OCI-LY1 (cell line): ENCODE measurements around the gene CCDC68.

Experiments
- H2AFZ ChIP-seq: fragments of 200-600 bp; sonication (generic), shearing (Covaris generic); 2 replicates; pipeline ENCODE4 v1.6.0; 2014; ENCODE audit warnings: antibody characterized with exemption, mild to moderate bottlenecking, low read length
- H3F3A ChIP-seq: fragments of 200-600 bp; sonication (generic), shearing (Covaris generic); 2 replicates; pipeline ENCODE4 v1.6.0; 2014; ENCODE audit warnings: mild to moderate bottlenecking, antibody characterized with exemption, low read length, moderate library complexity; ENCODE audit not compliant: insufficient read depth
- H3K27ac ChIP-seq: fragments of 200-600 bp; sonication (generic); 2 replicates; pipeline ENCODE4 v1.5.1; 2014; ENCODE audit warnings: low read length, mixed run types, mild to moderate bottlenecking, low read depth; ENCODE audit not compliant: poor library complexity, severe bottlenecking
- H3K27me3 ChIP-seq: fragments of 200-600 bp; sonication (generic); 2 replicates; pipeline ENCODE4 v1.6.0; 2014; ENCODE audit warnings: antibody characterized with exemption, mild to moderate bottlenecking, low read length, moderate library complexity; ENCODE audit not compliant: insufficient read depth
- H3K36me3 ChIP-seq: fragments of 200-600 bp; sonication (generic); 2 replicates; pipeline ENCODE4 v1.6.1; 2014; ENCODE audit warnings: mild to moderate bottlenecking, antibody characterized with exemption, low read length, moderate library complexity, mixed read lengths; ENCODE audit not compliant: insufficient read depth
- H3K4me1 ChIP-seq: fragments of 200-600 bp; sonication (generic); 2 replicates; pipeline ENCODE4 v1.5.1; 2014; ENCODE audit warnings: mild to moderate bottlenecking, low read length, moderate library complexity; ENCODE audit not compliant: insufficient read depth, severe bottlenecking
- H3K4me2 ChIP-seq: fragments of 200-600 bp; sonication (generic), shearing (Covaris generic); 2 replicates; pipeline ENCODE4 v1.6.1; 2014; ENCODE audit warnings: low read length
- H3K4me3 ChIP-seq: fragments of 200-600 bp; sonication (generic); 2 replicates; pipeline ENCODE4 v1.5.1; 2014; ENCODE audit warnings: low read length, low read depth, mild to moderate bottlenecking, mixed read lengths; ENCODE audit not compliant: poor library complexity, severe bottlenecking
- H3K79me2 ChIP-seq: fragments of 200-600 bp; shearing (Covaris generic); 2 replicates; pipeline ENCODE4 v1.6.1; 2016; ENCODE audit warnings: mixed run types, low read length, mixed read lengths; ENCODE audit not compliant: insufficient read depth
- H3K9ac ChIP-seq: fragments of 200-600 bp; sonication (generic), shearing (Covaris generic); 2 replicates; pipeline ENCODE4 v1.6.1; 2014; ENCODE audit warnings: mild to moderate bottlenecking, low read length, mixed read lengths
- H3K9me2 ChIP-seq: fragments of 200-600 bp; sonication (generic), shearing (Covaris generic); 2 replicates; pipeline ENCODE4 v1.6.1; 2014; ENCODE audit warnings: low read depth, mild to moderate bottlenecking, low read length, mixed read lengths
- H3K9me3 ChIP-seq: fragments of 200-600 bp; shearing (Covaris generic); 2 replicates; pipeline ENCODE4 v1.6.1; 2014; ENCODE audit warnings: low read length, mixed read lengths
- H4K20me1 ChIP-seq: fragments of 200-600 bp; sonication (generic), shearing (Covaris generic); 2 replicates; pipeline ENCODE4 v1.6.0; 2016; ENCODE audit warnings: mild to moderate bottlenecking, low read length; ENCODE audit not compliant: insufficient read depth
- EZH2 ChIP-seq: fragments of 200-600 bp; sonication (generic), shearing (Covaris generic); IDR thresholded peaks from 2 replicates; pipeline ENCODE4 v1.8.0; 2017; ENCODE audit warnings: borderline replicate concordance, mixed run types, mild to moderate bottlenecking, antibody characterized with exemption, low read length, moderate library complexity, mixed read lengths
- TF ChIP-seq, protein P1 (sequence below): fragments of 200-600 bp; sonication (generic), shearing (Covaris generic); IDR thresholded peaks from 2 replicates; pipeline ENCODE4 v1.5.1; 2017; ENCODE audit warnings: mild to moderate bottlenecking, antibody characterized with exemption, low read length, moderate library complexity, mixed read lengths

CCDC68 gene

DNA sequence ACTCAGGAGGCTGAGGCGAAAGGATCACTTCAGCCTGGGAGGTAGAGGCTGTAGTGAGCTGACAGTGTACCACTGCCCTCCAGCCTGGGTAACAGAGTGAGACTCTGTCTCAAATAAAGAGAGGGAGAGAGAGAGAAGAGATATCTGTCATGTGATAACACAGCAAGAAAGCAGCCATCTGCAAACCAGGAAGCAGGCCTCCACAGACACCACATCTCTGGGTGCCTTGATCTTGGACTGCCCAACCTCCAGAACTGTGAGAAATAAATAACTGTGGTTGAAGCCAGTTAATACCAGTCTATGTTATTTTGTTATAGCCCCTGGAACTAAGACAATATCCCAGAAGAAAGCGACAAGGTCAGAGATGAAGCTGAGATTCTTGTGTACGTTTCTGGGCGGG lies 2.6 kb upstream of the CCDC68 start:
- Histone ChIP-seq H3K27ac (no peak overlapping the region), H2AFZ (no peak overlapping the region), H3F3A (no peaks in the 10 kb centered on the region), H3K4me2 (no peak overlapping the region), H3K79me2 (no peaks in the 10 kb centered on the region), H3K9ac (no peak overlapping the region), H3K4me1 (no peaks in the 10 kb centered on the region), H3K9me2 (no peaks in the 10 kb centered on the region), H3K9me3 (no peaks in the 10 kb centered on the region), H4K20me1 (no peaks in the 10 kb centered on the region), H3K36me3 (no peaks in the 10 kb centered on the region), H3K27me3 (no peaks in the 10 kb centered on the region), H3K4me3 (no peak overlapping the region)
- TF ChIP-seq, protein P1, sequence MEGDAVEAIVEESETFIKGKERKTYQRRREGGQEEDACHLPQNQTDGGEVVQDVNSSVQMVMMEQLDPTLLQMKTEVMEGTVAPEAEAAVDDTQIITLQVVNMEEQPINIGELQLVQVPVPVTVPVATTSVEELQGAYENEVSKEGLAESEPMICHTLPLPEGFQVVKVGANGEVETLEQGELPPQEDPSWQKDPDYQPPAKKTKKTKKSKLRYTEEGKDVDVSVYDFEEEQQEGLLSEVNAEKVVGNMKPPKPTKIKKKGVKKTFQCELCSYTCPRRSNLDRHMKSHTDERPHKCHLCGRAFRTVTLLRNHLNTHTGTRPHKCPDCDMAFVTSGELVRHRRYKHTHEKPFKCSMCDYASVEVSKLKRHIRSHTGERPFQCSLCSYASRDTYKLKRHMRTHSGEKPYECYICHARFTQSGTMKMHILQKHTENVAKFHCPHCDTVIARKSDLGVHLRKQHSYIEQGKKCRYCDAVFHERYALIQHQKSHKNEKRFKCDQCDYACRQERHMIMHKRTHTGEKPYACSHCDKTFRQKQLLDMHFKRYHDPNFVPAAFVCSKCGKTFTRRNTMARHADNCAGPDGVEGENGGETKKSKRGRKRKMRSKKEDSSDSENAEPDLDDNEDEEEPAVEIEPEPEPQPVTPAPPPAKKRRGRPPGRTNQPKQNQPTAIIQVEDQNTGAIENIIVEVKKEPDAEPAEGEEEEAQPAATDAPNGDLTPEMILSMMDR: no peak
- no peak for TF ChIP-seq EZH2

DNA sequence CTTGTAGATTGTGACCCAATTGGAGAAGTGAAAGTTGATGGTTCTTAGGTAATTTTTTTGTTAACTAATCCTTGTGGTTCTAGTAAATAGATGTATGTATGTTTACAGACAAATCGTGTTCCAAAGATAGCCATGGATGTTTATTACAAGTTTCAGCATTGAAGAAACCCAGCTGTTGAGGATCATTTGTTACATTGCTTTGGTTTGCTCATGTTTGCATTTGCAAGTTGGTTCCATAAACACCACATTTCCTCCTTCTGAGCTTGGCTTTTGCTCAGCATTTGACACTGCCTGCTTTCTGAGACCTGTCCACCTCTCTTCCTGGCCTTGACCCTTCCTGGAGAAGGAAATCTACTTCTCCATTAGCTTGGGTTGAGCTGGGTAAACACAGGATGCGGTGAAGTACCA lies 1.8 kb upstream of the CCDC68 start:
- H2AFZ ChIP-seq: no peak overlapping the region
- H3K79me2 ChIP-seq: no peaks in the 10 kb centered on the region
- no peaks in the 10 kb centered on the region for H3K9me2 ChIP-seq
- H3K4me3 ChIP-seq: no peak overlapping the region
- H3K9me3 ChIP-seq: no peaks in the 10 kb centered on the region
- H3K4me2 ChIP-seq: no peak overlapping the region
- no peaks in the 10 kb centered on the region for H3K4me1 ChIP-seq
- H3K27me3 ChIP-seq: no peaks in the 10 kb centered on the region
- no peaks in the 10 kb centered on the region for H3K36me3 ChIP-seq
- no peak overlapping the region for H3K27ac ChIP-seq
- no peak overlapping the region for H3K9ac ChIP-seq
- TF ChIP-seq, protein P1: no peak
- no peak for TF ChIP-seq EZH2
- H4K20me1 ChIP-seq: no peaks in the 10 kb centered on the region
- H3F3A ChIP-seq: no peaks in the 10 kb centered on the region

DNA sequence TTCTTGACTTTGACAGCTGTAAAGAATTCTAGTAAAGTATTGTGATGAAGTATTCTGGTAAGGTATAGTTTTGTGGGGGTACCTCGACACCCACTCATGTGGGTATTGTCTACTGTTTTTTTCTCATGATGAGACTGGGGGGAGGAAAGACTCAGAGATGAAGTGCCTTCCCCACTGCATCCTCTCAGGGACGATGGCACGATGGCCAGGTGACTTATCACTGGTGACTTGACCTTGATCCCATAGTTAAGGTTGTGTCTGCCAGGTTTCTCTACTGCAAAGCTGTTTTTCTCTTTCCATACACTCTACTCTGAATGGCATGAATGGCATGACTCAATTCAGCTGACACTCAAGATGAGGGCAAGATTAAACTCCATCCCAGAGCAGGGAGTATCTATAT lies 936 bp upstream of the CCDC68 start:
- no peaks in the 10 kb centered on the region for H3K36me3 ChIP-seq
- H3K9me2 ChIP-seq: no peaks in the 10 kb centered on the region
- no peaks in the 10 kb centered on the region for H3F3A ChIP-seq
- no peaks in the 10 kb centered on the region for H3K27me3 ChIP-seq
- no peak overlapping the region for H3K9ac ChIP-seq
- H3K27ac ChIP-seq: no peak overlapping the region
- H4K20me1 ChIP-seq: no peaks in the 10 kb centered on the region
- no peak overlapping the region for H2AFZ ChIP-seq
- H3K4me2 ChIP-seq: no peak overlapping the region
- H3K4me1 ChIP-seq: no peaks in the 10 kb centered on the region
- H3K79me2 ChIP-seq: no peaks in the 10 kb centered on the region
- no peaks in the 10 kb centered on the region for H3K9me3 ChIP-seq
- no peak overlapping the region for H3K4me3 ChIP-seq
- TF ChIP-seq, protein P1: no peak
- TF ChIP-seq EZH2: no peak
